NCI-H2081 (cell line): ENCODE data around the gene PGM5.

Experiments used
- DNase-seq, 2 experiments: peaks; one replicate each; lab custom pipeline; 2025; lab: John Stamatoyannopoulos, UW

The PGM5 gene

GRCh38 chr9:68497629-68498028 is 141.2 kb downstream of the PGM5 start:
- no peak for DNase-seq

DNA sequence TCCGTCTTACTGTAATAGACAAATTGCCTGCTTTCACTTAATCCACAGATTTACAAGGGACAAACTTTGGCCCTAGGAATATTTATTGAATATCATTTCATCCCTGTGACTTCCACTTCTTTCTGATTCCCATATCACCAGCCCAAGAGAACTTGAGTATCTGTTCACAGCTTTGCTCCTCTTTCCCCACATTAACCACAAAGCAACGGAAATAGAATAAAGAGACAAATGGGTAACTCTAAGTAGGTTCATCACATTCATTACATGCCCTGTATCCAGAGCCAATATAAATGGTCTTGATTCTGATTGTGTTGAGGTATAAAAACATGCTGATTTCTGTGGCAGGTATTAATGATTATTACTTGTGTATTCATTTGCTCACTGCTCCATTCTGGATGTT is 142.4 kb downstream of the PGM5 start:
- DNase-seq: no peak

- no peak for DNase-seq
These were observed 144.3 kb downstream of the PGM5 start for GRCh38 chr9:68500457-68501381.

- DNase-seq: no peak
These were observed 145.9 kb downstream of the PGM5 start for GRCh38 chr9:68502279-68502678.

DNA sequence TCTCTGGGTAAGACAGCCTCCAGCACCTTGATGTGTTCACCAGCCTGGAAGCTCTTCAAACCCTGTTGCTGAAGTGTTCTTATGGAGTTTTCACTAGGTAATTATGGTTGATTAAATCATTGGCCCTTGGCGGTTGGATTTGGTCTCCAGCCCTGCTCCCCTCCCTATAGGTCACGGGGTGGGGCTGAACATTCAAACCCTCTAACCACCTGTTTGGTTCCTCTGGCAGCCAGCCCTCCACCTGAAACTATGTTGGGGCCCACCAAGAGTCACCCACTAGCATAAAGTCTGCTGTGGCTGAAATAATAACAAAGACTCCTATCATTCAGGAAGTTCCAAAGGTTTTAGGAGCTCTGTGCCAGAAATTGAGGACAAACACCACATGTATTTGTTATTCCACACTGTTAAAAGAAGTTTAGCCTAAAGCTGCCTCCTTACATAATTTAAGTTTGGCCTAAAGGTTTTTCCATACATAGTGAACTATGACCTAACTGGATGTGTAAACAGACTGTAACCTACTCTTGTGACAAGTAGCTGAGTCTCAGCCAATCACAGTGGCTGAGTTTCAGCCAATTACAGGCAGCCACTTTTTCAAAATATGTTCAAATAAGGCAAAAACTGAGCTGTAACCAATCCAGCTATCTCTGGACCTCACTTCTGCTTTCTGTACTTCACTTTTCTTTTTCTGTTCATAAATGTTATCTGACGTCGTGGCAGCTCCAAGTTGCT is 149.4 kb downstream of the PGM5 start:
- DNase-seq: no peak

GRCh38 chr9:68506551-68506950 is 150.1 kb downstream of the PGM5 start:
- DNase-seq: no peak

DNA sequence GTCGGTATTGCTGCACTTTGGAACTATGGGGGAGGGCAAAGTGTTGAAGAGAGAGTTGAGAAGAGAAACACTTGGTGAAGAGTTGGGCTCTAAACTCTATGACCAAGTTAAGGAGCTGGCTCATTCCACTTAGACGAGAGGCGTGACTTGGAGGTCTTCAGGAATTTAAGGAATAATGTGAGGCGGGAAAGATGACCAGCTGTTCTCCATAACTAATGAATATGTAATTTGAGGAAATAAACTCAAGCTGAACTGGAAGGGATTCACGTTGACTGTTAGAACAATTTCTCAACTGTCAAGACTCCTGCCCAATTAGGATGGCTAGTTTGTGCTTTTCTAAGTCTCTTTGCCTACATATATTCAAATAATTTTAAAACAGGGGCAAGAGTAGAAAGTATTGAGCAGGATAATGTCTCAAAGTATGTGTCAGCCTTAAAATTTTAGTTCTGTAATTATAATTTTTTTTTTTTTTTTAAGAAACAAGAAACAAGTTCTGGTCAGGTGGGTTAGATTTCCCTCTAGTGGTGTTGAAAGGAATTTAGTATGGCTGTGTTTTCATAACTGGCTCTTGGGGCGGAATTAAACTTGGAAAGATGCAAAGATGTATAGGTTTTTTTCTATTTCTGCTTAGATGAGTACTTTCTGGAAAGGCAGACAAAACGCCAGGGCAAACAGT is 150.9 kb downstream of the PGM5 start:
- DNase-seq: peak; percentile 6 to 8

- no peak for DNase-seq
These were observed 151.4 kb downstream of the PGM5 start for GRCh38 chr9:68507806-68508145.

GRCh38 chr9:68508547-68508946 is 152.1 kb downstream of the PGM5 start:
- DNase-seq: no peak

DNA sequence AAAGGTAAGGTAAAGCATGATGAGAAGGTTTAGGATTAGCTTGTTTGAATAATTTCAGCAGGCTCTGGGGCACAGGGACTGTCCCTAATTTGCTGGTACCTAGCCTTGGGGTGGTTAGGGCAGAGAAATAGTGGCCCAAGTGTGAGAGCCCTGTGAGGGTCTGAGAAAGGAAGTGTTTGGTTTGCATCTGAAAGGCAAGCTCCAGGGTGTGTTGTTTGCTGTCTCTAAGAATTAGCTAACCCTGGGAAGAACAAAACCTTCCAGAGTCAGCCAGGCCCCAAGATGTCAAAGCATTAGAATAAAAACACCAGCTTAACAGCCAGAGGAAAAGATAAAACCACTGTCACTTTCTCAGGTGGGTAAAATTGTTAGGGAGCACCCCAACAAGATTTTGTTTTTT is 153.3 kb downstream of the PGM5 start:
- DNase-seq: no peak

DNA sequence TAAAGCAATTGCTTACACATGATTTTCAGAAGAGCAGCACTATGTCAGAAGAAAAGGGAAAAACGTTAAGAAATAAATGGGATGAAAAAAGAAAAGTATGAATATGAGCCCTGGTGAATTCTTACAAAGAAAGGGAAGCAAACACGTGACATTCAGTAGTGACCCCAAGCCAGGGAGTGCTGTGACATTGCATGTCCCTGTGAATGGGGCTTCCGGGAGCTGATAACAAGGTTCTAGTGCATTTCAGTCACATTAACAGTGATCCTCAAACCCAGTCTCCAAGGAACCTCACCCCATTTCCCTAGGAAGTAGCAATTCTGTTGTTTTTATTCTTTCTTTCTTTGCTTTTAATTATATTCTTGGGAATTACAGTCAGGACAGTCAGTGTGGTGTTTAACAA is 157.0 kb downstream of the PGM5 start:
- no peak for DNase-seq

- DNase-seq: no peak
These were observed 157.6 kb downstream of the PGM5 start for GRCh38 chr9:68513981-68514380.

DNA sequence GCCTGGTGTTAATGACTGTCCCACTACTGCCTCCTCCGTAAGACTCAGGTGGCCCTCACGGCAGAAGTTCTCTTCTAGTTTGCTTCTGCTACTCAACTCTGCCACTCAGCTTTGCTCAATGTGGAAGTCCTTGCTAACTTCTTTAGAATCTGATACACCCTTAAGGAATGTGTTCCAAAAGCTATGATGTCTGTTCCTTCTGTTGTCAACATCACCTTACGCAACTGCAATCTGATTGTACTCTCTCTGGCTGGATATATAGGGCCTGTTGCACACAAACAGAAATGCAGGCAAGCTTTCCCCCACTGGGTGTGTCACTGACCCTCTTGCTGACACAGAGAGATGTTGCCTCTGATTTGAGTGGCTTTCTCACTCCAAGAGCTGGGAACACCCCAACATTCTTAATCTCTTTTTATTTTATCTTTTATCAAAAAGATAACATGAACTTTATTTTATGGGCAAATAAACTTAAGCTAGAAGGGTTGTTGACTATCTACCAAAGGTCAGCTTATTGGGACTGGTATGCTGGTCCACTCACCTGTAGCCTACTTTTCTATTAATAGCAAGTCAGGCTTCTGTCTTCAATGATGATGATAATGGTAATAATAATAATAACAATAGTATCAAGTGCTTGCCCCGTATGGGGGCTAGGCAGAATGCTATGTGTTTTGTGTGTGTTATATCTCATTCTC is 159.1 kb downstream of the PGM5 start:
- DNase-seq: no peak

- no peak for DNase-seq
These were observed 165.7 kb downstream of the PGM5 start for GRCh38 chr9:68522131-68522530.

DNA sequence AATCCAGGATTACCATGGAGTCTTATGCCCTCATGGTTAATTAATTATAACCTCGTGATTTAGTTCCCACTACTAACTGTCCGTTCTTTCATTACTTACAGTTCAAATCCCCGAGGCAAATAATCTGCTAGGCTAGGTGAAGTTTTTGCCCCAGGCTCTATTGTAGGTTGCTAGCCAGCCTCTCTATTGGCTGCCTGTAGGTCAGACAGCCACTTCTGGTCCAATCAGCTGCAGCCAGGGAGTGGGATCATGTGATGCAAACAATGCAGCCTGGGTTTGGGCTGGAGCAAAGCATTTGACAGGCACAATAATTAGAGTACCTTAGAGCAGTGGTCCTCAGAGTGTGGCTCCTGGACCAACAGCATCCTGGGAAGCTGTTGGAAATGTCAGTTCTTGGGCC is 166.5 kb downstream of the PGM5 start:
- no peak for DNase-seq

GRCh38 chr9:68523367-68523936 is 167.0 kb downstream of the PGM5 start:
- DNase-seq: no peak

- no peak for DNase-seq
These were observed 174.2 kb downstream of the PGM5 start for GRCh38 chr9:68530618-68531017.

- no peak for DNase-seq
These were observed 175.7 kb downstream of the PGM5 start for GRCh38 chr9:68532131-68532530.

DNA sequence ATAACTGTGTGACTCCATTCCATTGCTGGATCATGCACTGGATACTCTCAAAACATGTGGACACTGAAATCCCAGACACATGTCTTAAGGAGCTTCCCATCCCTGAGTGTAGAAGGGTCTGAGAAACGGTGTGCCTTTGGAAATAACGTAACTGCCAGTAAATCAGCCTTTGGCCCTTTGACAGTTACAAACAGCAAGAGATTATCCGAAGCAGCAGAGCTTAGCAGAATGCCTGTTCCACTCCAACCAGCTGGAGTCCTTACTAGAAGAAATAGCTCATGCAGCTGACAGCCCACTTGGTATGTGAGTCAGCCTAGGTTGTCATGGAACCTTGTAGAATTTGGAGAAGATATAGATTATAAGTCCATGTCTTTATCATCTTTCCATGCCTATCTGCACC is 177.3 kb downstream of the PGM5 start:
- no peak for DNase-seq

GRCh38 chr9:68536876-68537615 is 180.6 kb downstream of the PGM5 start:
- no peak for DNase-seq

GRCh38 chr9:68537616-68537880 is 181.1 kb downstream of the PGM5 start:
- no peak for DNase-seq
